Suprapubic skin (tissue), 4 donors: Measurements from ENCODE around the gene PLAAT5. TPM values are rescaled to one million over a fixed set of nuclear protein-coding genes. Genes with fewer than 3 reads are reported as not detected.

Source experiments
- DNase-seq, 2 donors: peaks; one replicate each; pipeline ENCODE4 v3.0.0-alpha.2; 2019; ENCODE audit warnings: low spot score in 2 of 2
- H3K27ac ChIP-seq: fragments of 200-600 bp; sonication (generic); one replicate; pipeline ENCODE4 v1.5.1; 2019
- H3K27me3 ChIP-seq: fragments of 200-600 bp; sonication (generic); one replicate; pipeline ENCODE4 v1.5.1; 2019
- H3K36me3 ChIP-seq: fragments of 200-600 bp; sonication (generic); one replicate; pipeline ENCODE4 v1.5.1; 2019
- H3K4me1 ChIP-seq: fragments of 200-600 bp; sonication (generic); one replicate; pipeline ENCODE4 v1.5.1; 2019
- H3K4me3 ChIP-seq: fragments of 200-600 bp; sonication (generic); one replicate; pipeline ENCODE4 v1.5.1; 2019; ENCODE audit warnings: mild to moderate bottlenecking
- H3K9me3 ChIP-seq: fragments of 200-600 bp; sonication (generic); one replicate; pipeline ENCODE4 v1.5.1; 2019
- EP300 ChIP-seq: sonication (generic); formaldehyde crosslinking; IDR thresholded peaks from one replicate; pipeline ENCODE4 v1.6.1; 2017; ENCODE audit warnings: antibody characterized with exemption
- POLR2A ChIP-seq, 2 donors: fragments of 450-650 bp; IDR thresholded peaks; one replicate each; pipeline ENCODE4 v1.6.1; 2017; ENCODE audit warnings: antibody characterized with exemption in 2 of 2, mild to moderate bottlenecking in 2 of 2, moderate library complexity in 2 of 2
- POLR2AphosphoS5 ChIP-seq, 3 donors: sonication (generic); formaldehyde crosslinking; IDR thresholded peaks; one replicate each; pipeline ENCODE4 v1.6.1; 2017; ENCODE audit warnings: antibody characterized with exemption in 3 of 3
- WGBS: methylation state at CpG from one replicate; pipeline ENCODE4 v1.1.5; 2018; 5-methylcytosine and 5-hydroxymethylcytosine counted together
- total RNA-seq, 4 donors: library from RNA; depleted of rRNA; stranded (reverse); fragments of >200 nt; gene quantifications; one replicate each; pipeline ENCODE4 v1.1.0, GENCODE V29; 2016
- TF ChIP-seq, protein P1 (sequence below), 2 donors: fragments of 200-600 bp in 1 of 2; fragments of 450-650 bp in 1 of 2; sonication (generic) in 1 of 2; IDR thresholded peaks; one replicate each; pipeline ENCODE4 v1.5.1; 2016 to 2019; ENCODE audit warnings: antibody characterized with exemption in 2 of 2, mild to moderate bottlenecking in 1 of 2, moderate library complexity in 1 of 2

The PLAAT5 gene
- total RNA-seq: 1 to 10 TPM in 3 of 4 donors, under 1 TPM in 1; 0.38 to 9.9 (median 2.4) TPM

DNA sequence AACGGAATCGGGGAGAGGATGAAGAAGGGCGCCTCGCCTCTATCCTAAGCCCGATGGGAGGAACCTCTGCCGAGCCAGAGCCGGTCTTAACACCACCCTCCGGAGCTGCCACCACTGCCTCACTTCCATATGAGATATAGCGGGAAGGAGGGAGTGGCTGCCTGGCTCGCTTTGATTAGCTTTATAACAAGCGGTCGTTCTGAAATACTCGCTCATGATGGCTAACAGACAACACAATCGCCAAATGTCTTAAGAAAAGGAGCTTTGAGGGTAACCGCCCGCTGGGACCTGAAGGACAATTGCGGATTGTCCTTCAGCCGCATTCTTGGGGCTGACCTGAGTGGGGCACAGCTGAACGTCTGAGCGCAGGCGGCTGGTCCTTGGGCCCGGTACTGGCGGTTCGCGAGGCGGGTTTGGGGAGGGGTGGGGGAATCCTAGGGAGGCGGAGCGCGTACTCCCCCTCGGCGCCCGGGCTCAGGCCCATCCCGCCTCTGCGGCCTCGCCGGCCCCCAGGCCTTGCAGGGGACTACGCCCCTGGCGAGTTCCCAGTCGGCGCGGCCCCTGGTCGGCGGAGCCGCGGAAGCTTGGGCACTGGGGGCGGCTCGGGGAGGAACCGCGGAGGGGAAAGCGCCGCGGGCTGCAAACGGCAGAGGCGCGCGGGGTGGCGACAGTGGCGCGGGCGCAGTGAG is at the start of gene PLAAT5:
Gene PLAAT5 (minus strand): TSS at position 617 of the 689 bp plus-strand sequence. CDS start 133 bp downstream, at position 484.
- H3K4me1 ChIP-seq: peaks cover 31% of the 10 kb centered on the region
- H3K27me3 ChIP-seq: no peaks in the 10 kb centered on the region
- peak within 1 kb of the TSS; percentile 76 for H3K27ac ChIP-seq
- WGBS: 5% methylated on average over 55 of the region's 60 CpGs
- peak within 1 kb of the TSS; percentile 59 for H3K4me3 ChIP-seq
- no peaks in the 10 kb centered on the region for H3K36me3 ChIP-seq
- TF ChIP-seq EP300: no peak
- TF ChIP-seq POLR2A (IDR thresholded peaks at IDR 0.05): no peak
- TF ChIP-seq, protein P1, sequence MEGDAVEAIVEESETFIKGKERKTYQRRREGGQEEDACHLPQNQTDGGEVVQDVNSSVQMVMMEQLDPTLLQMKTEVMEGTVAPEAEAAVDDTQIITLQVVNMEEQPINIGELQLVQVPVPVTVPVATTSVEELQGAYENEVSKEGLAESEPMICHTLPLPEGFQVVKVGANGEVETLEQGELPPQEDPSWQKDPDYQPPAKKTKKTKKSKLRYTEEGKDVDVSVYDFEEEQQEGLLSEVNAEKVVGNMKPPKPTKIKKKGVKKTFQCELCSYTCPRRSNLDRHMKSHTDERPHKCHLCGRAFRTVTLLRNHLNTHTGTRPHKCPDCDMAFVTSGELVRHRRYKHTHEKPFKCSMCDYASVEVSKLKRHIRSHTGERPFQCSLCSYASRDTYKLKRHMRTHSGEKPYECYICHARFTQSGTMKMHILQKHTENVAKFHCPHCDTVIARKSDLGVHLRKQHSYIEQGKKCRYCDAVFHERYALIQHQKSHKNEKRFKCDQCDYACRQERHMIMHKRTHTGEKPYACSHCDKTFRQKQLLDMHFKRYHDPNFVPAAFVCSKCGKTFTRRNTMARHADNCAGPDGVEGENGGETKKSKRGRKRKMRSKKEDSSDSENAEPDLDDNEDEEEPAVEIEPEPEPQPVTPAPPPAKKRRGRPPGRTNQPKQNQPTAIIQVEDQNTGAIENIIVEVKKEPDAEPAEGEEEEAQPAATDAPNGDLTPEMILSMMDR (IDR thresholded peaks at IDR 0.05): no peak
- no peak for TF ChIP-seq POLR2AphosphoS5 (IDR thresholded peaks at IDR 0.05)
- no peaks in the 10 kb centered on the region for H3K9me3 ChIP-seq
- no peak for DNase-seq

DNA sequence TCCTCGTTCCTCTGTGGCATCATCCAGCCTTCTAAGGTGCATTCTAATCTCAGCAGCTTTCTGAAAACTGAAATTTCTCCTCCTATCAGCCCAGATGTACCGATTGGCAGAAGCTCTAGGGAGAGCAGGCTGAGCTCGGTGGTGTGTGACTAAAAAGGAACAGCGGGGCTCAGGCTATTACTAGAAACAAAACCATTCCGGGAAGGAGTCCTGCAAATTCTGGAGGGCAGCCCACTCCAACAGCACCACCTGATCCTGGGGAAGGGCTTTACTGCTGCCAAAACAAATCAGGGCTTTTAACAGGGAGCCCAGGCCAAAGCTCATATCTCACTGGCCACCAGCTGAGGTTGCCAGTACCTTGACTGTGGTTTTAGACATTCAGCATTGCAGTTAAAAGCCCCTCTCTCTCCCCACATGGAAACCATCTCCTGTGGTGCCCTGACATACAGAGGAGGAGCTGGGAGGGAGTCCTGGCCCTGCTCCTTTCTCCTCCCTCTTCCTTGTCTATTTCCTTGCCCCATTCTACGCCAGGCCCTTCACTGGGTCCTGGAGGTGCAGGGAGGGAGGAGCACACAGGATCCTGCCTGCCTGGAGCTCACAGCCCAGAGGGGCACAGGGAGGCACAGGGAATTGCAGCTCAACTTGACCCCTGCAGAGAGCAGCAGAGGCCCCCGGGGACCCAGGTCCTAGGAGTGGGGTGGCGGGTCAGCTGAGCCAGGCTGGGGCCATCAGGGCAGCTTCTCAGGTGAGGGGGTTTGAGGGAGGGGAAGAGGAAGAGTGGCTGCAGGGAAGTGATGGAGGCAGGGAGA is 46.5 kb upstream of the PLAAT5 start:
- peak overlapping the region; percentile 49 for H3K4me3 ChIP-seq
- H3K27ac ChIP-seq: peak overlapping the region; percentile 80
- H3K36me3 ChIP-seq: no peaks in the 10 kb centered on the region
- peaks cover 33% of the 10 kb centered on the region for H3K4me1 ChIP-seq
- DNase-seq: no peak
- no peaks in the 10 kb centered on the region for H3K9me3 ChIP-seq
- 25% methylated on average over 8 of the region's 8 CpGs for WGBS
- no peak for TF ChIP-seq POLR2AphosphoS5 (IDR thresholded peaks at IDR 0.05)
- TF ChIP-seq, protein P1 (IDR thresholded peaks at IDR 0.05): no peak
- TF ChIP-seq POLR2A (IDR thresholded peaks at IDR 0.05): no peak
- TF ChIP-seq EP300: no peak
- no peaks in the 10 kb centered on the region for H3K27me3 ChIP-seq

- no peak for DNase-seq
- Histone ChIP-seq H3K9me3 (no peaks in the 10 kb centered on the region), H3K27ac (peak within 1 kb of the TSS; percentile 80), H3K4me3 (peak within 1 kb of the TSS; percentile 49), H3K36me3 (no peaks in the 10 kb centered on the region), H3K27me3 (no peaks in the 10 kb centered on the region), H3K4me1 (peaks cover 37% of the 10 kb centered on the region)
- 17% methylated on average over 10 of the region's 10 CpGs for WGBS
- TF ChIP-seq, protein P1 (IDR thresholded peaks at IDR 0.05): no peak
- TF ChIP-seq POLR2A (IDR thresholded peaks at IDR 0.05) (no peak), POLR2AphosphoS5 (IDR thresholded peaks at IDR 0.05) (no peak), EP300 (no peak)
Measured at GRCh38 chr11:63536669-63537292, 45.8 kb upstream of the PLAAT5 start, which contains the start of gene PLAAT4. TSS of gene PLAAT4 (plus strand) at chr11:63536808. CDS start at chr11:63536869, 61 bp downstream.

DNA sequence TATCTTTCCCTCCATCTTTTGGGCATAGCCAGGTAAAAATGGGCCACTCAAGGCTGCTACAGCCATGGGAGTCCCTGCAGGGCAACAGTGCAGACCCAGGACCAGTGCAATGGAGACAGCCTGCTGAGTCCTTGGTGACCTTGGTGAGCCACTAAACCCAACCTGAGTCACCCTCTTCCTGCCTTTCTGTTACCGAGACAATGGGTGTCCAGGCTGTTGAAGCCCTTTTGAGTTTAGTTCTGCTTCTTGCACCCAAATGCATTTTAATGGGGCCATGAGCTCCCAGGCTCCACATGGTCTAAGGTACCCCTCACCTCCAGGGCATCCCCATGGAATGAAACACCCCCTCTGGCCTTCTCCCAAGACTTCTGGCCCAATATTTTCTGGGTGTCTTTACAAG is 44.8 kb upstream of the PLAAT5 start:
- no peak overlapping the region for H3K4me3 ChIP-seq
- no peaks in the 10 kb centered on the region for H3K27me3 ChIP-seq
- no peak overlapping the region for H3K27ac ChIP-seq
- H3K9me3 ChIP-seq: no peaks in the 10 kb centered on the region
- H3K4me1 ChIP-seq: peaks cover 41% of the 10 kb centered on the region
- no peak for DNase-seq
- 71% methylated on average over 1 of the region's 1 CpG for WGBS
- H3K36me3 ChIP-seq: no peaks in the 10 kb centered on the region
- TF ChIP-seq, protein P1 (IDR thresholded peaks at IDR 0.05): no peak
- TF ChIP-seq EP300 (no peak), POLR2AphosphoS5 (IDR thresholded peaks at IDR 0.05) (no peak), POLR2A (IDR thresholded peaks at IDR 0.05) (no peak)
